A204.1 (cell line): Measurements from ENCODE around the gene ADAMTSL4.
A peak's percentile ranks its signal among the peaks of the same experiment; 100 is the strongest.
"Not testable (repeated sequence)": the region's sequence is repeated elsewhere in the genome, so short reads cannot be mapped to it uniquely, and the experiment has no call there.

ENCODE experiments used
- FAIRE-seq: peaks from 2 replicates; lab custom pipeline; 2012; peaks lifted over from hg19 to GRCh38; lab: Jason Lieb, UNC

ADAMTSL4 gene

DNA sequence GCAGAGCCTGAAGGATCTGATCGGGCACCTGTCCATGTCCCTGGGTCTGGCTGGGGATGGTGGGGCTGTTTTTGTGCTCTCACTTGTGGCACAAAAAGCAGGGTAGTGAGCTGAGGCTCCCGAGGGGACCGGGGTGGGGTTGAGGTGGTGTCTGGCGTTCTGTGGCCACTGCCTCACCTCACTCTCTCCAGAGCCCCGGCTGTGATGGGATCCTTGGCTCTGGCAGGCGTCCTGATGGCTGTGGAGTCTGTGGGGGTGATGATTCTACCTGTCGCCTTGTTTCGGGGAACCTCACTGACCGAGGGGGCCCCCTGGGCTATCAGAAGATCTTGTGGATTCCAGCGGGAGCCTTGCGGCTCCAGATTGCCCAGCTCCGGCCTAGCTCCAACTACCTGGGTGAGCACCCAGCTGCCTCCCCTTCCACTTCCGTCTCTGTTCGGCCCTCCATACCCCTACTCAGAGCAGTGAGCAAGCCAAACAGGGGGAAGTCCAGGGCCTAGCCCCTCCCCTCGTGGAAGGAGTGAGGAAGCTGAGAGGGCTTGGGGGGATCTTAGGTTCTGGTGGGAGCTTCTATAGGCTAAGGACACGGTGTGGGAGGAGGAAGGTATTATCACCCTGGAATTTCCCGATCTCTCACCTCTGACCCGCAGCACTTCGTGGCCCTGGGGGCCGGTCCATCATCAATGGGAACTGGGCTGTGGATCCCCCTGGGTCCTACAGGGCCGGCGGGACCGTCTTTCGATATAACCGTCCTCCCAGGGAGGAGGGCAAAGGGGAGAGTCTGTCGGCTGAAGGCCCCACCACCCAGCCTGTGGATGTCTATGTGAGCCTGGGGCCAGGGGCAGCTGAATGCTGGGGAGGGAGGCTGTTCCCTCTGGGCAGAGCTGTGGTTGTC, 7.0 kb downstream of the ADAMTSL4 start:
- no peak for FAIRE-seq

DNA sequence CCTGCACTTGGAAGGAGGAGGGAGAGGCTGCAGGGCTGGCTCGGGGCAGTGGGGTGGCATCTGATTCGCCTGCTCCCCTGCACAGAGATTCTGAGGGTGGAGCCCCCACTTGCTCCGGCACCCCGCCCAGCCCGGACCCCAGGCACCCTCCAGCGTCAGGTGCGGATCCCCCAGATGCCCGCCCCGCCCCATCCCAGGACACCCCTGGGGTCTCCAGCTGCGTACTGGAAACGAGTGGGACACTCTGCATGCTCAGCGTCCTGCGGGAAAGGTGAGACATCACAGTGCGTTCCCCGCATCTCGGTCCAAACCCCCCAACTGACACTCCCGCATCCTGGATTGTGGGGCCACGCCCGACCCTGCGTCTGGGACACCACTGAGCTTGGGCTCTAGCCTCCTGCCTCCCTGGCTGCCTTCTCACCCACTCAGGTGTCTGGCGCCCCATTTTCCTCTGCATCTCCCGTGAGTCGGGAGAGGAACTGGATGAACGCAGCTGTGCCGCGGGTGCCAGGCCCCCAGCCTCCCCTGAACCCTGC, 7.9 kb downstream of the ADAMTSL4 start:
- FAIRE-seq: no peak

DNA sequence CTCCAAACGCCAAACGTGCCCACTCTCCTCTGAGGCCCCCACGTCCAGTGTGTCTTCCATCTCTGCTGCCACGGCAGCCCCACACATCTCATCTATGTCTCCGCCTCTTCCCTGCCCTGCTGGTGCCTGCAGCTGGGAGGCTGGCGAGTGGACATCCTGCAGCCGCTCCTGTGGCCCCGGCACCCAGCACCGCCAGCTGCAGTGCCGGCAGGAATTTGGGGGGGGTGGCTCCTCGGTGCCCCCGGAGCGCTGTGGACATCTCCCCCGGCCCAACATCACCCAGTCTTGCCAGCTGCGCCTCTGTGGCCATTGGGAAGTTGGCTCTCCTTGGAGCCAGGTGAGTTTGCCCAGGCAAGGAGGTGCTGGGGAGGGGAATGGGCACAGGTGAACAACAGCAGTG, 8.6 kb downstream of the ADAMTSL4 start:
- FAIRE-seq: no peak

DNA sequence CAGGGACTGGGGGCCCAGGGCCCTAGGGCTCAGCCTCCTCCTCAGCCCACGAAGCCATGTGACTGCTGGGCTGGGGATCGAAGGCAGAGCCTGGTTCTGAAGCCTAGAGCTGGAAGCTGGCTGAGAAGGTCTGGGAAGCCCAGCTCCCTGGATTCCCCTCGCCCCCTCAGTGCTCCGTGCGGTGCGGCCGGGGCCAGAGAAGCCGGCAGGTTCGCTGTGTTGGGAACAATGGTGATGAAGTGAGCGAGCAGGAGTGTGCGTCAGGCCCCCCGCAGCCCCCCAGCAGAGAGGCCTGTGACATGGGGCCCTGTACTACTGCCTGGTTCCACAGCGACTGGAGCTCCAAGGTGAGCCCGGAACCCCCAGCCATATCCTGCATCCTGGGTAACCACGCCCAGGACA, 9.1 kb downstream of the ADAMTSL4 start:
- no peak for FAIRE-seq

DNA sequence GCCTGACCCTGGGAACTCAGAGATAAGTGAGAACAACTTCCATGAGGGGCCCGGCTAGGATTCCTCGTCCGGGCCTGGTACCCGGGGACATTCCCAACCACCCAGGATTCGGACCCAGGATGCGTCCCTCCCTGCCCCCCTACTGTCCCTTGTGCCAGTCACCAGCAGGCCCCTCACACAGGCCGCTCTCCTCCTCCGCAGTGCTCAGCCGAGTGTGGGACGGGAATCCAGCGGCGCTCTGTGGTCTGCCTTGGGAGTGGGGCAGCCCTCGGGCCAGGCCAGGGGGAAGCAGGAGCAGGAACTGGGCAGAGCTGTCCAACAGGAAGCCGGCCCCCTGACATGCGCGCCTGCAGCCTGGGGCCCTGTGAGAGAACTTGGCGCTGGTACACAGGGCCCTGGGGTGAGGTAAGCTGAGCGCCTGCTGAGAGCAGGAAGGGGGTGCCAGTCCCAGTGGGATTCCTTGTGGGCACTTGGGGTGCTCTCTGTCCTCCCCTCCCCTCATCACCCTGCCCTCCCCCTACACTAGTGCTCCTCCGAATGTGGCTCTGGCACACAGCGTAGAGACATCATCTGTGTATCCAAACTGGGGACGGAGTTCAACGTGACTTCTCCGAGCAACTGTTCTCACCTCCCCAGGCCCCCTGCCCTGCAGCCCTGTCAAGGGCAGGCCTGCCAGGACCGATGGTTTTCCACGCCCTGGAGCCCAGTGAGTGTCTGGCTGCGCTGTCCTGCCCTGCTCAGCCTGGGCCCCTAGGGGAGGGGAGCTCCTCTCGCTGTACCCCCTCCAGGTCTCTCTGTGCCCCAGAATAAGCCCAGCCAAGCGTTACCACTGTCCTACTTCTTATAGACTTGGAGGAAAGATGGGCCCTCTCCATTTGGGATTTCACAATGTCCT, 9.8 kb downstream of the ADAMTSL4 start:
- FAIRE-seq: no peak

DNA sequence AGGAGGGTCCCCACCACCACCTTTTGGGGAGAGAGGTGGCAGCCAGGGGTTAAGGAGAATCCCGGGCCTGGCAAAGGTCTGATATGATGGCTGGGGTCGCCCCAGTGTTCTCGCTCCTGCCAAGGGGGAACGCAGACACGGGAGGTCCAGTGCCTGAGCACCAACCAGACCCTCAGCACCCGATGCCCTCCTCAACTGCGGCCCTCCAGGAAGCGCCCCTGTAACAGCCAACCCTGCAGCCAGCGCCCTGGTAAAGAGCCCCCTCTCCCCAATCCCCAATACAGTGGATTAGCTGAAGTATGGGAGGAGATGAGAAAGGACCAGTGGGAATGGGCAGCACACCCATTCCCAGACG, 10.4 kb downstream of the ADAMTSL4 start:
- FAIRE-seq: no peak

DNA sequence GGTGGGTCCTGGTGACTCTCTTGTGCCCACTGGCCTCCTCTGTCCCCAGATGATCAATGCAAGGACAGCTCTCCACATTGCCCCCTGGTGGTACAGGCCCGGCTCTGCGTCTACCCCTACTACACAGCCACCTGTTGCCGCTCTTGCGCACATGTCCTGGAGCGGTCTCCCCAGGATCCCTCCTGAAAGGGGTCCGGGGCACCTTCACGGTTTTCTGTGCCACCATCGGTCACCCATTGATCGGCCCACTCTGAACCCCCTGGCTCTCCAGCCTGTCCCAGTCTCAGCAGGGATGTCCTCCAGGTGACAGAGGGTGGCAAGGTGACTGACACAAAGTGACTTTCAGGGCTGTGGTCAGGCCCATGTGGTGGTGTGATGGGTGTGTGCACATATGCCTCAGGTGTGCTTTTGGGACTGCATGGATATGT, 10.8 kb downstream of the ADAMTSL4 start:
- FAIRE-seq: no peak

DNA sequence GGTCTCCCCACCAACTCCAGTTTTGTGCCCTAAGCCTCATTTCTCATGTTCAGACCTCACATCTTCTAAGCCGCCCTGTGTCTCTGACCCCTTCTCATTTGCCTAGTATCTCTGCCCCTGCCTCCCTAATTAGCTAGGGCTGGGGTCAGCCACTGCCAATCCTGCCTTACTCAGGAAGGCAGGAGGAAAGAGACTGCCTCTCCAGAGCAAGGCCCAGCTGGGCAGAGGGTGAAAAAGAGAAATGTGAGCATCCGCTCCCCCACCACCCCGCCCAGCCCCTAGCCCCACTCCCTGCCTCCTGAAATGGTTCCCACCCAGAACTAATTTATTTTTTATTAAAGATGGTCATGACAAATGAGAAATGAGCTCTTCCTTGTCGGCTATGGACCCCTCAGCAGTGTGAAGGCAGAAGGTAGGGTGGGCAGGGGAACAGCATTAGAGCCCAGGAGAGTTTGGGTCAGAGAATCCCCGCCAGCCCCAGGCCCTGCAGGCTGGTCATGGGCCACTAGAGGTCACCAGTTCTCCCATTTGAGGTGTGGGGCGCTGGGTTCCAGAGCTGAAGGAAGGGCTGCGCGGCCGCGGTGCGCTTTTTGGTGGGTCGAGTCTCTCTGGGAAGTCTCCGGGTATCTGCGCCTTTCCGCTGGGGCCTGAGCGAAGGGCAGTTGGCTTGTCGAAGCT, 11.5 kb downstream of the ADAMTSL4 start:
- FAIRE-seq: no peak

DNA sequence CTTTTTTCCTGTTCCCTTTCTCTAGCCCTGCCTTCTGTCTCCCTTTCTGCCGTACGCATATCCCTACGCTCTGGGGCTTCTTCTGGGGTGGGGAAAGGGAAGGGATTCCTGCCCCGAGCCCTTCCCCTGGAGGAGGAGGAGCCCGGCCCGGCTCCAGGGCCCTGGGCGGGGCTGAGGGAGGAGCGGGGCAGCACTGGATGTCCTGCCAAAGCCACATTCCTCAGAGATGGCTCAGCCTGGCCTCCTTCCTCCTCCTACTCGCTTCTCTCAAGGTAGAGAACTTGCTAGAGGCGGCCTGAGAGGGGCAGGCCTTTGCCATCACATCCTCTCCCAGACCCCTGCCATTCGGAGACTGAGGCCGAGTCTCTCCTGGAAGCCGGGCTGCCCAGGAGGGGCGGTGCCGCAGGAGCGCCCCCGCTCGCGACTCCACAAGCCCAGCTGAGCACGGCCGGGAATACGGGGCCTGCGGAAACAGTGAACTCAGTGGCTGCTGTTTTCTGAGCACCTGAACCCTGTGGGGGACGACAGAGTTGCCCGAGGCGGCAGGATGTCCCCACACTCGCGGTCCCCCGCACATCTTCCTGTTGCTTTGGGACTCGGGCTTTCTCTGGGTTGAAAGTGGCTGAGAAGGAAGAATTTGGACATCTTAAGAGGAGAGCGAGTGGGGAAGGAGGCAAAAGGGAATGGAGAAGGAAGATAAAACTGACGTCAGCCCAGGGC, 12.2 kb downstream of the ADAMTSL4 start:
- FAIRE-seq: peak; percentile 98

DNA sequence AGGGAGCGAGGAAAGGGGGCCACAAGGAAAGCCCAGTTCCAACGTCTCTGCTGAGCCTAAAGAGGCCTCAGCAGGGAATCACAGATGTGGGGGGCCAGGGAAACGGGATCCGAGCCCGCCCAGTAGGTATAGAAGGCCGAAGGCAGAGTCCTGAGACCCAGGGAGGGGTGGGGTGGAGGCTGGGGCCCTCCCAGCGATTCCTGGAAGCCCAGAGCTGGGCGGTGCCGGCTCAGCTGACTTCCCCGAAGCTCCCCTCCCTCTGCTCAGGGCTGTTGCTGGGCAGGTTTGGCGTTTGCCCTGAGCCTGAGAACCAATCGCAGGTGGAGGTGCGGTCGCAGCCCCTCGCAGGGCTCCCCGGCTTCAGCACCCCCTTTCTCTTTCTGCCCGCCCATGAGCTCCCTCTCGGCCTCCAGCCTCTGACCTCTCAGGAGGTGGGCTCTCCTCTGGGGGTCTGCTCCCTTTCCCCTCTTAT, 12.8 kb downstream of the ADAMTSL4 start:
- FAIRE-seq: peak; percentile 75

DNA sequence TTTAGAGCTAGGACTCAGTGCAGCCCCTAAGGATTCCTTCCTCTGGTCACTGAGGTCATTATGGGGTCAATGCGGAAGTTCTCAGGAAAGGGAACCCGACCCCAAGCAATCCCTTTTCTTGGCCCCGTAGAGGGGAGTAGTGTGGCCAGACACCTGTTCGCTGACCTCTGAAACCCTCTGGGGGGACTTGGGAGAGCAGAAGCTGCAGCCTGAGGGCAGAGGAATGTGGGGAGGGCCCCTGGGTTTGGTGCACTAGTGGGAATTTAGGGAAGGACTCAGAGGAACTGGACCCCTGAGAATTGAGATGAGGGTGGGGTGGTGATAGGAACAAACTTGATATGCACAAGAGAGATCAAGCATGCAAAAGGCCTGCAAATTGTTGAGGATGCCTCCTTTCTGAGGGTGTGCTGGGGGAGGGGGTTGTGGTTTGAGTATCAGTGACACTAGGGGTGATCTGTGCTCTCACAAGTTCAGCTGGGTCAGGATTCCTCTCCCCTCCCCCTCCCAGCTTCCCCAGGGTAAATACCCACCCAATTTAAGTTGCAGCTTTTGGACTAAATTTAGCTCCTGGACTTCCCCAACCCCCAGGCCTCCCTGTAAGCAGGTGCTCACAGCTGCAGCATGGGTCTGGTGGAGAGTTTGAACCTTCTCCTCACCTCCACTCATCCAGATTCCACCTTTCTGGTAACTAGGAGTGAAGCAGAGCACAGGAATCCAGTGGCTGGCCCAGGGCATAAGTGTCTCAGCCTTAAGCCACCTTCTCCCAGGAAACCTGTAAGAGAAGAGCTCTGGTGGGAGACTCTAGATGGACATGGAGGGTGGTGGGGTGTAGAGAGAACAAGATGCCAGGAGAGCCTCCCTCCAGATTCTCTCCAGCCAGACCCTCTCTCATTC, 13.5 kb downstream of the ADAMTSL4 start:
- FAIRE-seq: no peak

DNA sequence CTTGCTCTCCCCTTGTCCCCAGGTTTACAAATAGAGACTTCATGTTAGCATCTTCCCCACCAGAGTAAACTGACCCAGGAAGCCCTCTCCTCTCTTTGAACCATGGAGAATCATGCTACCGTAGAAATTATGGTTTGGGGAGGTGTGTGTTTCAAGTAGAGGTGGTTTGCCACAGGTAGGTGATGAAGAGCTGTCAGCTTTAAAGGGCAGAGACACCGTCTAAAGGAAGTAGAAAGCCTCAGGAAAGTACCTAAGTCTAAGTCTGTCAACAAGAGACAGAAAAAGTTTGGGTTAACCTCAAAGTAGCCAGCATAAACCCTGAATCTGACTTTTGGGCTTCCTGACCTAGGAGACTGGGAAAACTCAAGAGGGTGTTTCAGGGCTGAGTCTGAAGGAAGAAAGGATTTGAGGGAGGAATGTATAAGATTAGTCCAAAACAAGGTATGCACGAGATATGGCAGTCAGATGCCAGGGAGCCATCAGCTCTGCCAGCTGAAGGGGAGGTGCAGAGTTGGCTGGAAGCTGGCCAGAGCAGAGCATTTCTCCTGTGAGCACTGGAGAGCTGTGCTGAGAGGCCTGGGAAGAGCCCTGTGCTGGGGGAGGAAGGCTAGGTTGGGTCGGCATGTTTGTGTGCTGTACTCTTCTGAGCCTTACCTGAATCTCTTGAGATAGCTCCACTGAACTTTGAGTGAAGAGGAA, 14.3 kb downstream of the ADAMTSL4 start:
- no peak for FAIRE-seq

DNA sequence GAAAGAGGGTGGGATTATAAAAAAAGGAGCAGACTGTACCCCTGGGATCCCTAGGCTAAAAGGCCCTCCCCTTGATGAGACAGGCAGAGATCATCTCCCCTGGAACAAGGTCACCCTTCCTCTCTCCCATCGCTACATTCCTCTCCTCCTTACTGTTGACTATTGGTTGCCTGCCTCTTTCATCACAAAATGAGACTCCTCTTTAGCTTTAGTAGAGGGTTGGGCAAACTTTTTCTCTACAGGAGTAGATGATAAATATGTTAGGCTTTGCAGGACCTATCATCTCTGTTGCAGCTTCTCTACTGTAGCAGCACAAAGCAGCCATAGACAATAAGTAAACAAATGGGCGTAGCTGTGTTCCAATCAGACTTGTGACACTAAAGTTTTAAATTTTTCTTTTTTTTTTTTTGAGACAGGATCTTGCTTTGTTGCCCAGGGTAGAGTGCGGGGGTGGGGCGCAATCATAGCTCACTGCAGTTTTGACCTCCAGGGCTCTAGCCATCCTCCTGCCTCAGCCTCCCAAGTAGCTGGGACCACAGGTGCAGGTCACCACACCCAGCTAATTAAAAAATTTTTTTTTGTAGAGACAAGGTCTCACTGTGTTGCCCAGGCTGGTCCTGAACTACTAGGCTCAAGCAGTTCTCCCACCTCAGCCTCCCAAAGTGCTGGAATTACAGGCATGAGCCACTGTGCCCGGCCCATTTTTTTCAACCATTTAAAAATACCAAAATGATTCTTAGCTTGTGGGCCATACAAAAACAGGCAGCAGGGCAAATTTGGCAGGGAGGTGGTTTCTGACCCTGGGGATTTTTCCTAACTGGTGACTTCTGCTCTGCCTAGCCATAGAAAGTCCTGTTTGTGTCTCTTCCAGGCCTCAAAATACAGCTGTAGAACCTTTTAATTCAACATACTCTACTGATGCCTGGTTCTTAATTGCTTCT, 15.1 kb downstream of the ADAMTSL4 start:
- no peak for FAIRE-seq

DNA sequence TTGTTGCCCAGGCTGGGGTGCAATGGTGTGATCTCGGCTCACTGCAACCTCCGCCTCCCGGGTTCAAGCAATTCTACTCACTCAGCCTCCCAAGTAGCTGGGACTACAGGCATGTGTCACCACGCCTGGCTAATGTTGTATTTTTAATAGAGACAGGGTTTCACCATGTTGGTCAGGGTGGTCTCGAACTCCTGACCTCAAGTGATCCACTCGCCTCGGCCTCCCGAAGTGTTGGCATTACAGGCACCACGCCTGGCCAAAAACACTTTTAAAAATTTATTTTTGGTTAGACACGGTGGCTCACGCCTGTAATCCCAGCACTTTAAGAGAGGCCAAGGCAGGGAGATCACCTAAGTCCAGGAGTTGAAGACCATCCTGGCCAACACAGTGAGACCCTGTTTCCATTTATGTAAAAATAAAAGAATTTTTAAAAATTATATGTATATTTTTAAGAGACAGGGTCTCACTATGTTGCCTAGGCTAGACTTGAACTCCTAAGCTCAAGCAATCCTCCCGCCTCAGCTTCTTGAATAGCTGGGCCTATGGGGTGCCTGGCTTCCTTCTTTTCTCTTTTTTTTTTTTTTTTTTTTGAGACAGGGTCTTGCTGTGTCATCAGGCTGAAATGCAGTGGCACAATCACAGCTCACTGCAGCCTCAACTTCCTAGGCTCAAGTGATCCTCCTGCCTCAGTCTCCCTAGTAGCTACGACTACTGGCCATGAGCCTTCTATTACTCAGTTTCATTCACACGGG, 16.2 kb downstream of the ADAMTSL4 start:
- not testable (repeated sequence) for FAIRE-seq

DNA sequence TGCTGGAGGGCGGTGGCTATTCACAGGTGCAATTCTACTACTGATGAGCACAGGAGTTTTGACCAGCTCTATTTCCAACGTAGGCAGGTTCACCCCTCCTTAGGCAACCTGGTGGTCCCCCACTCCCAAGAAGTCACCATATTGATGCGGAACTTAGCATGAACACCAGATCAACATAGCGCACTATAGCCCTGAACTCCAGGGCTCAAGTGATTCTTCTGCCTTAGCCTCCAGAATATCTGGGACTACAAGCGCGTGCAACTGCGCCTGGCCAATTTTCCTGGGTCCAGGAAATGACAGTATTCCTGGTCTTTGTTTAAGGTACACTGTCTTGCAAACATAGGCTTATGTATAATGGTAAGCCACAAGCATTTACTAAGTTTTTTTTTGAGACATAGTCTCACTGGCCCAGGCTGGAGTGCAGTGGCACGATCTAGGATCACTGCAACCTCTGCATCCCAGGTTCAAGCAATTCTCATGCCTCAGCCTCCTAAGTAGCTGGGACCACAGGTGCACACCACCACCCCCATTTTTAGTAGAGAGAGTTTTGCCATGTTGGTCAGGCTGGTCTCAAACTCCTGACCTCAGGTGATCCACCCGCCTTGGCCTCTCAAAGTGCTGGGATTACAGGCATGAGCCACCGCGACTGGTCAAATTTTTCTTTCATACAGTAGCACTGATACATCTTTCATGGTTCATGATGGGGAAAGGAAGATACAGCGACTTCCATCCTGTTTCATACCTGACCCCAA, 17.6 kb downstream of the ADAMTSL4 start:
- FAIRE-seq: no peak

DNA sequence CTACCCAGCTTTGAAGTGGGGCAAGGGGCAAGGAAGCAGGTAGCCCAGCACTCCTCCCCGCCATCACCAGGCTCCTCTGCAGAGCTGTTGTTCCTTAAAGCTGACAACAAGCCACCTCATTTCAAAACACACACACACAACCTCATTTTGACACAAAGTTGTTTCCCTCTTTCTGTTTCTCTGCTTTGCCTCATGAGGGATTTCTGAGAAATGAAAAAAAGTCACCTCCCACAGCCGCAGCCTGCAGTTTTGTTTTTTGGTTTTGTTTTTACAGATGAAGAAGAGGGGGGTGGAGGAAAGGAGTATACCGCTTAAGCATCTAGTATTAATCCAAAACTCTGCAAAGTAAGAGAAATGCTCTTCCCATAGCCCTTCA, 18.1 kb downstream of the ADAMTSL4 start:
- FAIRE-seq: no peak
